HG02970 (cell line): ENCODE results near the gene TDRD10.
"Not testable (repeated sequence)": the region's sequence is repeated elsewhere in the genome, so short reads cannot be mapped to it uniquely, and the experiment has no call there.

ENCODE experiments used
- ATAC-seq: cut with Tn5 transposase; IDR thresholded peaks from one replicate; pipeline ENCODE4 v1.9.1; 2021; ENCODE audit warnings: mild to moderate bottlenecking, moderate library complexity, moderate number of reproducible peaks; ENCODE audit not compliant: unreplicated experiment, low FRiP score

TDRD10 gene

GRCh38 chr1:154503898-154504297, 1.9 kb downstream of the TDRD10 start:
- no peak for ATAC-seq

GRCh38 chr1:154512760-154513159, 10.7 kb downstream of the TDRD10 start:
- no peak for ATAC-seq

- no peak for ATAC-seq
These were observed 12.1 kb downstream of the TDRD10 start for GRCh38 chr1:154514066-154514553.

GRCh38 chr1:154517661-154518060, 15.6 kb downstream of the TDRD10 start:
- ATAC-seq, result no peak

GRCh38 chr1:154519591-154519991, 17.6 kb downstream of the TDRD10 start:
- ATAC-seq, result no peak

GRCh38 chr1:154520333-154520732, 18.3 kb downstream of the TDRD10 start:
- no peak for ATAC-seq

- no peak for ATAC-seq
These were observed 19.7 kb downstream of the TDRD10 start for GRCh38 chr1:154521695-154522094.

- no peak for ATAC-seq
These were observed 22.9 kb downstream of the TDRD10 start for GRCh38 chr1:154524881-154525280.

- ATAC-seq, result no peak
These were observed 25.2 kb downstream of the TDRD10 start for GRCh38 chr1:154527192-154527591.

GRCh38 chr1:154529308-154529707, 27.3 kb downstream of the TDRD10 start:
- no peak for ATAC-seq

- ATAC-seq, result not testable (repeated sequence)
These were observed 29.9 kb downstream of the TDRD10 start for GRCh38 chr1:154531950-154532349.

- ATAC-seq, result no peak
These were observed 32.2 kb downstream of the TDRD10 start for GRCh38 chr1:154533952-154534844.

GRCh38 chr1:154536570-154536969, 34.6 kb downstream of the TDRD10 start:
- ATAC-seq, result no peak

- ATAC-seq, result no peak
These were observed 37.8 kb downstream of the TDRD10 start for GRCh38 chr1:154539486-154540483.

GRCh38 chr1:154541231-154541630, 39.2 kb downstream of the TDRD10 start:
- ATAC-seq, result no peak

GRCh38 chr1:154546264-154547063, 44.4 kb downstream of the TDRD10 start:
- ATAC-seq, result no peak

GRCh38 chr1:154547105-154547732, 45.2 kb downstream of the TDRD10 start:
- no peak for ATAC-seq

GRCh38 chr1:154548028-154548427, 46.0 kb downstream of the TDRD10 start:
- no peak for ATAC-seq

- no peak for ATAC-seq
These were observed 47.3 kb downstream of the TDRD10 start for GRCh38 chr1:154549202-154549770.
